GM12873 (cell line): Measurements from ENCODE around the gene PGA3.
"Not testable (repeated sequence)": the region's sequence is repeated elsewhere in the genome, so short reads cannot be mapped to it uniquely, and the experiment has no call there.

Source experiments
- TF ChIP-seq, protein P1 (sequence below): IDR thresholded peaks from 2 replicates; pipeline ENCODE4 v1.5.1; 2012; ENCODE audit warnings: low read depth, mild to moderate bottlenecking, moderate library complexity, low read length, control low read depth; ENCODE audit not compliant: insufficient read depth; ENCODE audit errors: missing control alignments

Gene PGA3

DNA sequence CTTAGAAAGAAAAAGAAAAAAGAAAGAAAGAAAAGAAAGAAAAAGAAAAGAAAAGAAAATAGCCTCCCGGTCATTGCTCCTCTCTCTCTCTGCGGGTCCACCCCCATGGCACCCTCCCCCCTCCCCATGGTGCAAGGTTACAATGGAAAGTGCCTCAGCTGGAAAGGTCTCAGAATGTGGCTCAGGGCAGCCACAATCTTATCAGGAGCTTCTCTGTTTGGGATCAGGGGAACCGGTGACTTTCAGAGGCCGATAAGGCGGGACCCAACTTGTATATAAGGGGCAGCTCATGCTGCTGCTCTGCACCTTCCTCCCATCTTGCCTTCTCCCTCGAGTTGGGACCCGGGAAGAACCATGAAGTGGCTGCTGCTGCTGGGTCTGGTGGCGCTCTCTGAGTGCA lies 18.7 kb downstream of the PGA3 start, which contains the start of gene PGA4:
TSS of gene PGA4 (plus strand) at position 301 of the 400 bp plus-strand sequence. CDS start at position 355, 54 bp downstream.
- TF ChIP-seq, protein P1, sequence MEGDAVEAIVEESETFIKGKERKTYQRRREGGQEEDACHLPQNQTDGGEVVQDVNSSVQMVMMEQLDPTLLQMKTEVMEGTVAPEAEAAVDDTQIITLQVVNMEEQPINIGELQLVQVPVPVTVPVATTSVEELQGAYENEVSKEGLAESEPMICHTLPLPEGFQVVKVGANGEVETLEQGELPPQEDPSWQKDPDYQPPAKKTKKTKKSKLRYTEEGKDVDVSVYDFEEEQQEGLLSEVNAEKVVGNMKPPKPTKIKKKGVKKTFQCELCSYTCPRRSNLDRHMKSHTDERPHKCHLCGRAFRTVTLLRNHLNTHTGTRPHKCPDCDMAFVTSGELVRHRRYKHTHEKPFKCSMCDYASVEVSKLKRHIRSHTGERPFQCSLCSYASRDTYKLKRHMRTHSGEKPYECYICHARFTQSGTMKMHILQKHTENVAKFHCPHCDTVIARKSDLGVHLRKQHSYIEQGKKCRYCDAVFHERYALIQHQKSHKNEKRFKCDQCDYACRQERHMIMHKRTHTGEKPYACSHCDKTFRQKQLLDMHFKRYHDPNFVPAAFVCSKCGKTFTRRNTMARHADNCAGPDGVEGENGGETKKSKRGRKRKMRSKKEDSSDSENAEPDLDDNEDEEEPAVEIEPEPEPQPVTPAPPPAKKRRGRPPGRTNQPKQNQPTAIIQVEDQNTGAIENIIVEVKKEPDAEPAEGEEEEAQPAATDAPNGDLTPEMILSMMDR = not testable (repeated sequence)

DNA sequence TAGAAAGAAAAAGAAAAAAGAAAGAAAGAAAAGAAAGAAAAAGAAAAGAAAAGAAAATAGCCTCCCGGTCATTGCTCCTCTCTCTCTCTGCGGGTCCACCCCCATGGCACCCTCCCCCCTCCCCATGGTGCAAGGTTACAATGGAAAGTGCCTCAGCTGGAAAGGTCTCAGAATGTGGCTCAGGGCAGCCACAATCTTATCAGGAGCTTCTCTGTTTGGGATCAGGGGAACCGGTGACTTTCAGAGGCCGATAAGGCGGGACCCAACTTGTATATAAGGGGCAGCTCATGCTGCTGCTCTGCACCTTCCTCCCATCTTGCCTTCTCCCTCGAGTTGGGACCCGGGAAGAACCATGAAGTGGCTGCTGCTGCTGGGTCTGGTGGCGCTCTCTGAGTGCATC lies 37.6 kb downstream of the PGA3 start, which contains the start of gene PGA5:
TSS of gene PGA5 (plus strand) at position 301 of the 400 bp plus-strand sequence. CDS start at position 353, 52 bp downstream.
- TF ChIP-seq, protein P1 = not testable (repeated sequence)

DNA sequence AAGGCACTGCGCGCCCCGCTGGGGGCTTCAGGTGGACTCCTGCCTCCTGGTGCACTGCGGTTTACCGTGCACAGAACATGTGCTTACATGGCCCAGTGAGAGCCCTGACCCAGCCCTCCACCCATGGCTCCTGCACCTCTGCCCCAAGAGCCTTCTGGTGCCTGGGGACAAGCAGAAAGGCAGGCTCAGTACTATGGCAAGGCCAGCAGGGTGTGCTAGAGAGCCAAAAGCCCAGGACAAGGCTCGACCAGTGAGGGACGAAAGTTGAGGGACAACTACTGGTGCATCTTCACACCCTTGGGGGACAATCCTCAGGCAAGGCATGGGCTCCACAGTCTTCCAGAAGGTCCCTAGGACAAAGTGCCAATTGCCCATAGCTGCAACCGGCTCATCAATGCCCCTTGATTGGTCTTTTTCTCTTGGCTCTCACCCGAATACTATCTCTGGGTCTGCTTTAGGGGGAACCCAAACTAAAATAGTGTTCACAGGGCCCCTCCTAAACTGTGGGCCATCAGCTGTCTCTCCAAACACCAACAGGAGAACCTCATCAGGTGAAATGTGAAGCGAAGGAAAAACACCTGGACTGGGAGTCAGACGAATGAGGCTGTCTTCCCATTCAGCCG lies 51.2 kb downstream of the PGA3 start:
- TF ChIP-seq, protein P1 = peak; percentile 99

DNA sequence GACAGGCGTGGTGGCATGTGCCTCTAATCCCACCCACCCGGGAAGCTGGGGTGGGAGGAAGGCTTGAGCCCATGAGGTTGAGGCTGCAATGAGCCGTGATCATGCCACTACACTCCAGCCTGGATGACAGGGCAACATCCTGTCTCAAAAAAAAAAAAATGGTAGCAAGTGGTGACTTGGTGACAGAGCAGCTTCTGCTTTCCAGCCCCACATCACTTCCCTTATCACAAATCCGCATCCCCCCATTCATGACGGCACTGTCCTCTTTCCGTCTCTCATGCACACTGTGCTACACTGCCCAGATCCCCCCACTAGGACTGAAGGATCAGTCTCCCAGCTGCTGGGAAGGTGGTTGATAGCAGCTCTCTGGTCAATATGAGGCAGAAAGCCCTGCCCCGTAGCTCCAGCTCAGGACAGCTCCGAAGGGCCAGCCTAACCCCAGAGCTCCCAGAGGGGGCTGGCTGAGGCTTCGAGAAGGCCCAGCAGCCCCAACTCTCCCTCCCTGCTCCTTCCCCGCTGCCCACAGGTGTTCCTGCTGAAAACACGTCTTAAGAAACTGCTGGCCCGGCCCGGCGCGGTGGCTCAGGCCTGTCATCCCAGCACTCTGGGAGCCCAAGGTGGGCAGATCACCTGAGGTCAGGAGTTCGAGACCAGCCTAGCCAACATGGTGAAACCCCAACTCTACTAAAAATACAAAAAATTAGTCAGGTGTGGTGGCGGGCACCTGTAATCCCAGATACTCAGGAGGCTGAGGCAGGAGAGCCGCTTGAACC lies 53.6 kb downstream of the PGA3 start:
- TF ChIP-seq, protein P1 = no peak

DNA sequence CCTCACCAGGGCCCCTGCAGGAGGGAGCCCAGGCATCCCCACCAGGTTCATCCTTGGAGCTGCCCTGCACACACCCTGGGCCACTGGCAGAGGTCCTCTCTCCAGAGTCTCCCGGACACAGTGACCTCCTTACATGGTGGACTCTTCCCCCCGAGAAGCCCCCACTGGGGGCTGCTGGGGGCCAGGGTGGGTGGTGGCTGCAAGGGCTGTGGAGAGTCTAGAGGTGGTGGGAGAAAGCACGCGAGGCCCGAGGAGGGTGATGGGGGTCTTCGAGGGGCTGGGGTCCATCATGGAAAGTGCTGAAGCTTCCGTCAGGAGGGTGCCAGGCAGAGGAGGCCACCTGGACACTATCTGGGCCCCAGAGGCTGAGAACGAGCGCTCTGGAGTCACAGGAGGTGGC lies 55.2 kb downstream of the PGA3 start:
- TF ChIP-seq, protein P1 = no peak

DNA sequence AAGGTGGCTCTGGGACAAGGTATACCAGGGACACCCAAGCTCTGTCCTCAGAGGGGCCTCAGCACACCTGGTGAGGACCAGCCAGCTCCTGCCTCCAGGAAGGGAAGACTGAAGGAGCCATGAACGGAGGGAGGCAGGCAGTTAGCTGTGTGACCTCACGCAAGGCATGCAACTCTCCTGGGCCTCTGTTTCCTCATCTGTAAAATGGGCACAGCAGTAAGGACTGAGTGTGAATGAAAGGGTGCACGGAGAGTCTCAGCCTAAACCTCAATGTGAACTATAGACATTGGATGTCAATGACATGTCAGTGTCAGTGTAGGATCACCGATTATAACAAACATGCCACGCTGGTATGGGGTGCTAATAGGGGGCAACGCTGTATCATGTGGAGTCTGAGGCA lies 56.0 kb downstream of the PGA3 start:
- TF ChIP-seq, protein P1 = no peak
